ENCODE results near the gene CCND2.

GRCh38 chr12:4272424-4273272, 914 bp upstream of the CCND2 start:
- TF ChIP-seq CTCF (IDR thresholded peaks at IDR 0.05), result no peak
- no peak for TF ChIP-seq POLR2A (IDR thresholded peaks at IDR 0.05)
